Activated CD4-positive, CD25-positive, alpha-beta regulatory T cell treated with anti-CD3 and anti-CD28 coated beads, Interleukin-2, amount 50 U/mL, for 16 hours (primary cell): Measurements from ENCODE around the gene HMG20B.

Source experiments
- DNase-seq: peaks from one replicate; pipeline ENCODE4 v3.0.0-alpha.2; 2020; ENCODE audit warnings: low read depth, low spot score

The HMG20B gene

DNA sequence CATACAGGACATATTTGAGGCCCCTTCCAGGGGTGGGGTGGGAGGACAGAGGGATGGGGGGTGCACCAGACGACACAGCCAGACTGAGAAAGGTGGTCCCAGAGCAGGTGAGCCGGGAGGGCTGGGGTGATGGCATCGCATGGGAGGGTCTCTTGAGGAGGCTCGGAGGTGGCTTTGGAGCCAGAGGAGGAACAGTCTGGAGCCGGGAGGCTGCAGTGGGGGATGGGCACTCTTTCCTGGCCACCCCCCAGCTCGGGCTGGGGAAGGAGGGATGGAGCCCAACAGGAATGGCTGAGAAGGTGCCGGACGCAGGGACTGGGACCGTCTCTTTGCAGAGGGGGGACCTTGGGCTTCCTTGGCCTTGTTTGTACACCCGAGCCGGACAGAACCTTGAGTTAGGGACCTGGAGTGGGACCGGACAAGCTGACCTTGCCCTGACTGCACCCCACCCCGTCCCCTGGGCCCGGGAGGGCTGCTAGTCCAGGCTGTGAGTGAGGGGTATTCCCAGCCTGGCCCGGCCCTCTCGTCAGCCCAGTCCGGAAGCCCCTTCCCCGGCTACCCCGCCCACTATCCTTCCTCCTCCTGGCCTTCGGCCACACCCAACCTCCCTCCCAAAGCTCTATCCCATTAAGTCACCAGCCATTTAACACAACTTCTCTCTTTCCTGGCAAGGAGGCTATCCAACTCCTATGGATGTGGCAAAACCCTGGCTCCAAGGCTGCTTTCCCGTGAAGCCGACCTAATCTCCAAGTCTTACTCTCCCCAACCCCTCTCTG lies 34.7 kb downstream of the HMG20B start:
- no peak for DNase-seq

DNA sequence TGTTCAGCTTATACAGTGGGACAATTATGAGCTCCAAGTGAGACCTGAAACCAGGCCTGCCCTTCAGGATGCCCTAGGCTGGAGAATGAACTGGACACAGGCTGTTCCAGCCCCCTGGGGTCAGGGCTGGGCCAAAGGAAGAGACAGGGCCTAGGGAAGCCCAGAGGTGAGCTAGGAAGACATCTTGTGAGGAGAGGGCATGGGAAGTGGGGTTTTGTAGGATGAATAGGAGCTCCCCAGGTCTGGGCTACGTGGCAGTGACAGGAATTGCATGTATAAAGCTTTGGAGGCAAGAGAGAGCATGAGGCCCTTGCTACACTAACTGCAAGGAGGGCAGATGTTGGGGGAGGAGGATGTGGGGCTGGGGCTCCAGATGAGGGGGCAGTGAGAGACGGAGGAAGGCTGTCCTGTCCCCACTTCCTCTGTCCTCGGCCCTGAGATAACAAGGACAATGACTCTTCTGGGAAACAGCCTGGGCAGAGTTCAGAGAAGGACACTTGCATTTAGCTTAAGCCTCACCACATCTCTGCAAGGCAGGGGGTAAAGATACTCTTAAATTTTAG lies 35.4 kb downstream of the HMG20B start:
- no peak for DNase-seq

- DNase-seq, result no peak
Observed at GRCh38 chr19:3608750-3609322, 36.1 kb downstream of the HMG20B start.

DNA sequence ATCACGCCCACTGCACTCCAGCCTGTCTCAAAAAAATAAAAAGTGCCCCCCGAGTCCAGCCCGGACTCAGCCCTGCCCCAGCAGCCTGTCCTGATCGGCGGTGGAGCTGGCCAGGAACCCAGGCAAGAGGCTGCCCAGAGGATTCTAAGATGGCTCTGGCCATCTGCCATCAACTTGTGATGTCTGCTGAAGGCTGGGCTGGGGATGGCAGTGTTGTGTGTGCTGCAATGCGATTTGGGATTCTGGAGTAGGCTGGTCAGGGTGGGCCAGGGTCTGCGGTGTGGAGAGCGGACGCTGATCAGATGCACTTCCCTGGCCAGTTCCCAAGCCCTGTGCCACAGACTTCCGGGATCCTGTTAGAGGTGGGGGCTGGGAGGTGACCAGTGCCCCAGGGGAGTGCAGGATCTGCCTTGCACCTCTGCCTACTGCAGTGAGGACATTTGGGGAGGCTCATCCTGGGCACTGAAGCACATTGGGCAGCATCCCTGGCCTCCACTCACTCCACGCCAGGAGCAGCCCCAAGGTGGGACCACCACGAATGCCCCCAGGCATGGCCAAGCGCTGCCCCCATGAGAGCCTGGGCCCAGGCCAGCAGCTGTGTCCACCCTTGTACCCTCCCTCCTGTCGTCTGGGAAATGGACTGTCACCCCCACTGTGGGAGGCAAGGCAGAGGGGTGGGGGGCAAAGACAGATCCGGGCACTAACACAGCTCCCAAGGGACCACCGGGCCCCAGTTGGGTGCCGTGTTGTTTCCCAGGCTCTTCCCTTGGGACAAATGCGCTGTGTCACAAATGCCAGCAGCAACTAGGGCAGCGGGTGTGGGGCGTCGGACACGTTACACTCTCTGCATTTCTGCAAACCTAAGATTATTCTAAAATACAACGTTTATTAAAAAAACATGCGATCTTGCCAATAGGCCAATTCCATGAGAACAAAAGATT lies 37.3 kb downstream of the HMG20B start:
- DNase-seq, result no peak

DNA sequence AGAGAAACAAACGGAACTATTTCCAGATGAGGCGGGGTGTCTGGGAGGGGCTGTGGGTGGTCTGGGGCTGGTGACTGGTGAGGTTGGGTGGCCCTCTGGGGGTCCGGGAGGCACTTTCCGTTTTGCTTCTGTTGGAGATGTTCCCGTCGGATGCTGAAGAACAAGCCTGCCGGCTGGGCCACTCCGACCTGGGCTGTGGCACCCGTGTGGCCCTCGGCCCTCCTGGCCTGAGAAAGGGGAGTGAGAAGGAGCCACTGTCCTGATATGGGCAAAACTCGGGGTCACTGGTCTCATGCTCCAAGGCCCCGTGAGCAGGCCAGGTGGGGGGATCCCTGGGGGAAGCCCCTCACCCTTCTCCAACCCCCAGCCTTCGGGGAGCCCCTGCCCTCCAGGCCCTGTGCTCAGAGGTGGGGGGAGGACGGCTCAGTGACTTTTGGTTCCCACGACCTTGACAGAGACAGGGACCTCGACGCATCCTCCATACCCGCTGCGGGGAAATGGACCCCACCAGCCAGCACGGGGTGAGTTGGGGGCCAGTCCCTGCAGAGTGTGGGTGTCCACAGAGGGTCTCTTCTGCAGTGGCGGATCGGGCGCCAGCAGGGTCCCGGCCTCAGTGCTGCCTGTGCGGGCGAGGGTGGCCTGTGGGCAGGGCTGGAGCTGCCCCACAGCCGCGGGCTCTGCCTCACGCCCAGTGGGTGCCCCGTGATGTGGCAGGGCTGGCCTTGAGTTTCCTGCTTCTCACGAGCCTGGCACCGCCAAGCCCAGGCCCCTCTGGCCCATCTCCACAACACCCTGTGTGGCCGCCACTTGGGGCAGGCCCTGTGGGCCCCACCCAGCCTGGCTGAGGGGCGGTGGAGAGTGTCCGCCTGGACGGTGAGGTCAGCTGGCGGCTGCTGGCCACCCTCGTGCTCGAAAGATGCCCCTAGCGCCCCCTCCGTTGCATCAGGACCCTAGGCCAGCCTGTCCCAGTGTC lies 38.3 kb downstream of the HMG20B start:
- DNase-seq, result no peak

DNA sequence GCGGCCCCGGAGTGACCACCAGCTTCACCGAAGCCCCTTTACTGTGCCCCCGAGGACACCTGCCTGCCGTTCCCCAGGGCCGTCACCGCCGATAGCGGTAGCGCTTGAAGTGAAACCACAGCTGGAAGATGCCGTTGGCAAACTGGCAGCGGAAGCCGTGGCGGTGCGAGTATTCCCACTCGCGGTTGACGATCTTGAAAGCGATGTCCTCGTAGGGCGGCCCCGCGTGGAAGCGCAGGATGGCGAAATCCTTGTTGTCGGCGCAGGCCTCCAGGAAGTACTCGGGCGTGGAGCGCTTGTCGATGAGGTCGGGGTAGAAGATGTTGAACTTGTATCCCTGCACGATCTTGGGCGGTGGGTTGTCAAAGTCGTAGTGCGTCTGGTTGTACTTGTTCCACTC lies 39.1 kb downstream of the HMG20B start:
- DNase-seq, result no peak

GRCh38 chr19:3612330-3612729 lies 39.6 kb downstream of the HMG20B start:
- DNase-seq, result no peak

DNA sequence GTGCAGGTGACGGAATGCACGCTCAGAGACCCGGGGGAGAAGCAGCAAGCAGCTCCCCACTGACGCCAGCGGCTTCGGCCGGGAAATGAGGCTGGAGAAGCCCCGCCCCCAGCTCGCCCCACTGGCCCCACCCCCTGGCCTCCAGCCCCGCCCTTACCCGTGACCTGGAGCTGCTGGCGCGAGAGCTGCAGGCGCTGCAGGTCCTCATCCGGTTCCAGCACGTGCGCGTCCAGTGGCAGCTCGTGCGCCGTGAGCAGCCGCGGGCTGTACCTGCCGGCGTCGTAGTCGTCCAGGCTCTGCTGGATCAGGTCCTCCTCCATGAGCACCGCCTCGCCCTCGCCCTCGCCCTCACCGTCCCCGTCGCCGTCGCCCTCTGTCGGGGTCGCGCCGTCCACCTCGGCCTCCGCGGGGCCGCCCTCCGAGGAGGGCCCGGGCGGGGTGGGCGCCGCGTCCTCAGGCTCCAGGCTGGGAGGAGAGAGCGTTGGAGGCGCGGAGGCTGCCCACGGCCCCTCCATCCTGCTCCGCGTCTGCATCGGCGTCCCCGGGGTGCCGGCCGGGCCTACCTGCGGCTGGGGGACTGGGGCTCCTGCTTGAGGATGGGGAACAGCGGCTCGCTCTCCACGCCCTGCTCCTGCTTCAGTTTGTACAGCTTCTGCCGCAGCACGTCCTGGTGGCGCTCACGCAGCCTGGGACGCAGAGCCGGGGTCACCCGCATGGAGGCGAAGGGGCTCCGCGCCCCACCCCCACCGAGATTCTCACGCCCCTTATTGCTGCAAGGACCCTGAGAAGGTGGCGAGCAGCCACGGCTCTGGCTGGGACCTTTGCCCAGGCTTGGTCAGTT lies 40.4 kb downstream of the HMG20B start:
- DNase-seq, result no peak

DNA sequence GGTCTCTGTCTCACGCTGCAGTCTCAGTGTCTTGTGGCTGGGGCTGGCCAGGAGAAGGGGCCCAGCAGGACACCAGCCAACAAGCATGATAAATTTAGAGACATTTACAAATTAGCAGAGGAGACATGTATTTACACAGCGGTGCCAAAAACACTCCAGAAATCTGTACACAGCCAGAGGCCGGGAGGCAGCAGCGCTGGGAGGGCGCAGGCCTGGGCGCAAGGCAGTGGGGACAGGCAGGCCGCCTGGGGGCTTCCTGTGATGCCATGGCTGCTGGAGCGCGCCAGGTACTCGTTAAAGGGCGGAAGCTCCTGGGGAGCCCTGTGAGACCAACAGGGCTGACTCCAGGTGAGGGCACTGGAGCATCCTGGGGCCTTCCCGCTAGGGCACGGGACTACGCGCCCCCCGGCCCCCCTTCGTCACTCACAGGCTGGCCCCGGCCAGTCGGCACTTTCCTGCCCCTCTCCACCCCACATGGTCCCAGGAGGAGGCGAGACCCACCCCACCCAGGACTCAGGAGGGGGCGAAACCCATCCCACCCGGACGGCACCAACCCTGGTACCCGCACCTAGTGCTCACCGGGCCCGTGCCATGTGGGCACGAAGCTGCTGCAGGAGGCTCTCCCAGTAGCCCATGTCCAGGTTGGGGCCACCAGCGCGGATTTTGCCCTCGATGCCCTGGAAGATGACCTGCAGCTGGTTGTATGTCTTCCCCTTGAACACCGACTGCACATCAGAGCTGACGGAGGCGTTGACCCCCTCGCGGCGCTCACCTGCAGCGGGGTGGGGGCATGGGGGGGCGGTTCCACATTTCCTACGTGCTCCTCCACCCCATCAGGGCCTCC lies 41.3 kb downstream of the HMG20B start:
- DNase-seq, result no peak

GRCh38 chr19:3614858-3615505 lies 42.2 kb downstream of the HMG20B start:
- DNase-seq, result no peak

- DNase-seq, result no peak
Observed at GRCh38 chr19:3615524-3616135, 42.9 kb downstream of the HMG20B start.

GRCh38 chr19:3617463-3617862 lies 44.7 kb downstream of the HMG20B start:
- DNase-seq, result no peak

DNA sequence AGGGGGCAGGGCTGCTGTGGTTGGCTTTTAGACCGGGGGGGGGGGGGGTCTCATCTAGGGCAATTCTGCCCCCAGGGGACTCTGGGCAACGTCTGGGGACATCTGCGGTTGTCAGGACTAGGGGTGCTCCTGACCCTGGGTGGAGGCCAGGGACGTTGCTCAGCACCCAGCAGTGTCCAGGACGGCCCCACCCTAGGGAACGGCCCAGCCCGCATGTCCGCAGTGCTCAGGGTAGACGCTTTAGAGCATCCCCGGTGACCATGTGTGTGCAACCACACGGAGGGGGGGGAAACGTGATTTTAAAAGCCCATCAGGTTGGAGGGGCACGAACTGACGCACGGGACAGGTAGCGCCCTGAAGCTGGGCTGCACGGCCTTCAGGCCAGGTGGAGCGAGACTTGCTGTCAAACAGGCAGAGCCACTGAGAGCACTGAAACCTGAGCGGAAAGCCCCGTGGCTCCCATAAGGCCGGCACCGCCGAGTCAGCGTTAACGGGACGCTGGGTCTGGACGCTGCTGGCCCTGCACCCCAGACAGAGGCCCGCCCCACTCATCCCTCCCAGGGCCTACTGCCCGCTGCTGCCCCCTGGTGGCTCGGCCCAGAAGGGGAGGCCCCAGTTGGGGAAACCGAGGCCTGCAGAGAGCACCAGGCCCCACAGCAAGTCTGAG lies 45.5 kb downstream of the HMG20B start:
- peak; percentile 21 for DNase-seq

- DNase-seq, result no peak
Observed at GRCh38 chr19:3618811-3619630, 46.3 kb downstream of the HMG20B start.

GRCh38 chr19:3619631-3620012 lies 46.9 kb downstream of the HMG20B start:
- no peak for DNase-seq

DNA sequence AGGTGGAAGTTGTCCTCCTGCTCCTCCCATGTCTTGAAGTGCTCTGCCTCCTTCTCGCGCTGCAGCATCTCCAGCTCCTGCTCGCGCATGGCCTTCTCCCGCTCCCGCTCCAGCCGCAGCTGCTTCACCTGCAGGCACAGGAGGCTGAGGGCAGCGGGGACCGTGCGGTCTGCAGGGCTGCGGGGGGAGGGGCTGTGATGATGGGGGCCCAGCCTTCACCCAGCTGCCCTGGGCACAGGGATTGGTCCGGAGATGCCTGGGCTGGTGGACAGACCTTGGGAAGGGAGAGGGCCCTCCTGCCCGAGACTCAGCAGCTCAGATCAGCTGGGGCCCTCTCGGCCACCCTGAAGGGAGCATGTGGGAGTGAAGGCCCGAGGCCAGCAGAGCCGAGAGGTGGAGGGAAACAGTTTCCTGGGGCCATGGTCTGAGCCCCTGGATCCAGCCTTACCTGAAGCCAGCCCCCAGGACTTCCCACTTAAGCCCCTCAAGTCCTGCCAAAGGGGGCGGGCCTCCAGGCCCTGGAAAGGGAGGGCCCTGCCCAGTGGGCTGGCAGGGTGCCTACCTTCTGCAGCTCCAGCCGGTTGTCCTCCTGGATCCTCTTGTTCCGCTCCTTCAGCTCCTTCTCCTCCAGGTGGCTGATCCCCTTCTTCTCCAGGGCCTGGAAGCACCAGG lies 47.5 kb downstream of the HMG20B start:
- no peak for DNase-seq
